SK-N-SH (cell line): ENCODE results near the gene SCN2A. TPM values are rescaled to one million over a fixed set of nuclear protein-coding genes. Genes with fewer than 3 reads are reported as not detected.

ENCODE experiments used
- CTCF ChIA-PET: fragments of 300-600, 350-600 bp; formaldehyde crosslinking; extraction: SDS; loops from one replicate; lab custom pipeline; 2021; lab: Yijun Ruan, JAX
- POLR2A ChIA-PET: fragments of 350-600 bp; sonication (Branson Sonifier 250); formaldehyde crosslinking; extraction: SDS; loops from one replicate; lab custom pipeline; 2020; ENCODE audit warnings: antibody characterized with exemption, inconsistent platforms; lab: Yijun Ruan, JAX
- DNase-seq: peaks from one replicate; pipeline ENCODE4 v3.0.0; 2012
- H2AFZ ChIP-seq: fragments of 200-600 bp; sonication (generic); 2 replicates; pipeline ENCODE4 v1.8.1; 2016; ENCODE audit warnings: antibody characterized with exemption, mild to moderate bottlenecking, low read depth
- H3F3A ChIP-seq: fragments of 200-600 bp; sonication (generic); replicated peaks from 2 replicates; pipeline ENCODE3; 2016; ENCODE audit warnings: antibody characterized with exemption, mild to moderate bottlenecking; ENCODE audit not compliant: insufficient read depth
- H3K27ac ChIP-seq, 2 experiments: fragments of 200-500 bp in 1 of 2; fragments of 200-600 bp in 1 of 2; sonication (Bioruptor generic) in 1 of 2; sonication (generic), shearing (Covaris generic) in 1 of 2; 2 replicates each; pipeline versions ENCODE4 v1.5.1 to v1.6.1; 2014 to 2016; ENCODE audit warnings: low read depth in 2 of 2, inconsistent platforms in 1 of 2, low read length in 1 of 2, mild to moderate bottlenecking in 1 of 2, mixed read lengths in 1 of 2
- H3K27me3 ChIP-seq: fragments of 200-600 bp; sonication (generic), shearing (Covaris generic); 2 replicates; pipeline ENCODE4 v1.6.1; 2016; ENCODE audit warnings: mixed run types; ENCODE audit not compliant: insufficient read depth
- H3K36me3 ChIP-seq, 2 experiments: fragments of 200-500 bp in 1 of 2; fragments of 200-600 bp in 1 of 2; sonication (Bioruptor generic) in 1 of 2; sonication (generic) in 1 of 2; replicated peaks in 1 of 2; 2 replicates each; pipeline versions ENCODE3 to v1.5.1; 2014 to 2016; ENCODE audit warnings: low read length in 1 of 2, mild to moderate bottlenecking in 1 of 2; ENCODE audit not compliant: insufficient read depth in 2 of 2, control insufficient read depth in 1 of 2
- H3K4me1 ChIP-seq, 2 experiments: fragments of 200-500 bp in 1 of 2; fragments of 200-600 bp in 1 of 2; sonication (Bioruptor generic) in 1 of 2; sonication (generic), shearing (Covaris generic) in 1 of 2; 2 replicates each; pipeline versions ENCODE4 v1.5.1 to v1.6.1; 2014 to 2016; ENCODE audit warnings: low read depth in 1 of 2, low read length in 1 of 2, mixed run types in 1 of 2; ENCODE audit not compliant: insufficient read depth in 2 of 2, control insufficient read depth in 1 of 2
- H3K4me2 ChIP-seq: fragments of 200-600 bp; sonication (generic), shearing (Covaris generic); 2 replicates; pipeline ENCODE4 v1.6.1; 2017; ENCODE audit warnings: mixed run types
- H3K4me3 ChIP-seq, 2 experiments: fragments of 200-500 bp in 1 of 2; fragments of 200-600 bp in 1 of 2; sonication (Bioruptor generic) in 1 of 2; sonication (generic), shearing (Covaris generic) in 1 of 2; 2 replicates each; pipeline versions ENCODE4 v1.5.1 to v1.8.1; 2014 to 2016; ENCODE audit warnings: low read depth in 2 of 2, inconsistent platforms in 1 of 2, low read length in 1 of 2, mild to moderate bottlenecking in 1 of 2, mixed read lengths in 1 of 2, moderate library complexity in 1 of 2
- H3K79me2 ChIP-seq: fragments of 200-600 bp; sonication (generic); 2 replicates; pipeline ENCODE4 v1.8.1; 2017; ENCODE audit warnings: mild to moderate bottlenecking; ENCODE audit not compliant: insufficient read depth
- H3K9ac ChIP-seq: fragments of 200-600 bp; sonication (generic); 2 replicates; pipeline ENCODE4 v1.6.1; 2017; ENCODE audit warnings: mixed run types
- H3K9me2 ChIP-seq: fragments of 200-600 bp; sonication (generic); 2 replicates; pipeline ENCODE4 v1.6.1; 2017; ENCODE audit warnings: mixed run types
- H3K9me3 ChIP-seq: fragments of 200-600 bp; sonication (generic); 2 replicates; pipeline ENCODE4 v1.6.1; 2017; ENCODE audit warnings: mixed run types, mild to moderate bottlenecking, moderate library complexity
- H4K20me1 ChIP-seq: fragments of 200-600 bp; sonication (generic); 2 replicates; pipeline ENCODE4 v1.6.1; 2017; ENCODE audit warnings: mild to moderate bottlenecking, mixed run types; ENCODE audit not compliant: insufficient read depth
- CHD2 ChIP-seq: fragments of 150-350 bp; IDR thresholded peaks from 2 replicates; pipeline ENCODE4 v1.6.1; 2018; ENCODE audit warnings: low read length; ENCODE audit not compliant: partially characterized antibody
- EZH2phosphoT487 ChIP-seq: fragments of 200-600 bp; sonication (generic); IDR thresholded peaks from 2 replicates; pipeline ENCODE4 v1.6.1; 2017; ENCODE audit warnings: low read depth, mixed run types, mild to moderate bottlenecking, antibody characterized with exemption, moderate library complexity, borderline replicate concordance
- FOSL2 ChIP-seq: IDR thresholded peaks from 2 replicates; pipeline ENCODE4 v1.4.0; 2012; ENCODE audit warnings: low read depth, mild to moderate bottlenecking, moderate library complexity, borderline replicate concordance
- GABPA ChIP-seq: IDR thresholded peaks from 2 replicates; pipeline ENCODE4 v1.4.0; 2012; ENCODE audit warnings: low read depth, mild to moderate bottlenecking
- GATA2 ChIP-seq: sonication (generic); formaldehyde crosslinking; IDR thresholded peaks from 2 replicates; pipeline ENCODE4 v1.5.0; 2020; ENCODE audit warnings: mild to moderate bottlenecking, missing genetic modification reagents
- JUND ChIP-seq: IDR thresholded peaks from 2 replicates; pipeline ENCODE4 v1.4.0; 2012
- NFIC ChIP-seq: IDR thresholded peaks from 2 replicates; pipeline ENCODE4 v1.4.0; 2012; ENCODE audit warnings: borderline replicate concordance
- NRF1 ChIP-seq: IDR thresholded peaks from 2 replicates; pipeline ENCODE4 v1.6.1; 2012; ENCODE audit warnings: low read depth, mild to moderate bottlenecking, low read length
- RXRA ChIP-seq: IDR thresholded peaks from 2 replicates; pipeline ENCODE4 v1.4.0; 2012; ENCODE audit warnings: low read depth, mild to moderate bottlenecking, borderline replicate concordance
- SMC3 ChIP-seq: IDR thresholded peaks from 2 replicates; pipeline ENCODE4 v1.6.1; 2012; ENCODE audit warnings: low read depth, low read length, improper control_type of control experiment
- TCF12 ChIP-seq: IDR thresholded peaks from 2 replicates; pipeline ENCODE4 v1.4.0; 2012
- TEAD4 ChIP-seq: IDR thresholded peaks from 2 replicates; pipeline ENCODE4 v1.4.0; 2012; ENCODE audit warnings: mild to moderate bottlenecking, borderline replicate concordance; ENCODE audit not compliant: insufficient read depth
- USF2 ChIP-seq: fragments of 150-350 bp; IDR thresholded peaks from 2 replicates; pipeline ENCODE4 v1.6.1; 2017; ENCODE audit warnings: antibody characterized with exemption, low read length, low read depth, borderline replicate concordance
- YY1 ChIP-seq: IDR thresholded peaks from 2 replicates; pipeline ENCODE4 v1.4.0; 2012; ENCODE audit warnings: low read depth, mild to moderate bottlenecking
- WGBS: methylation state at CpG from one replicate; pipeline ENCODE4 v1.1.6; 2017; ENCODE audit warnings: low lambda C conversion rate; 5-methylcytosine and 5-hydroxymethylcytosine counted together
- polyA plus RNA-seq, 3 experiments: library from polyadenylated mRNA; depleted of rRNA; stranded (reverse); fragments of >200 nt; gene quantifications; 2 replicates each; pipeline ENCODE4 v1.2.3, GENCODE V29; 2012
- TF ChIP-seq, protein P1 (sequence below): IDR thresholded peaks from 2 replicates; pipeline ENCODE4 v1.6.1; 2012; ENCODE audit warnings: mild to moderate bottlenecking, low read depth, low read length, moderate library complexity
- TF ChIP-seq, protein P2 (sequence below): IDR thresholded peaks from 2 replicates; pipeline ENCODE4 v1.4.0; 2012; ENCODE audit warnings: low read depth
- TF ChIP-seq, protein P3 (sequence below): fragments of 200-600 bp; sonication (generic); IDR thresholded peaks from 2 replicates; pipeline ENCODE4 v1.6.1; 2017; ENCODE audit warnings: antibody characterized with exemption, mild to moderate bottlenecking, moderate library complexity

Gene SCN2A
- polyA plus RNA-seq, 1 of the 3 experiments (the other 2 are of a cell fraction), result 5.1 TPM

- Histone ChIP-seq H2AFZ (no peak overlapping the region), H3K36me3 (no peaks in the 10 kb centered on the region), H3F3A (no peaks in the 10 kb centered on the region), H3K4me3 (no peak overlapping the region), H3K9me3 (no peaks in the 10 kb centered on the region), H3K79me2 (no peaks in the 10 kb centered on the region), H3K4me1 (peaks cover 0 to 3% of the 10 kb centered on the region in 2 experiments; a peak in 2 of 4 replicates), H3K9me2 (no peaks in the 10 kb centered on the region), H3K27ac (no peak overlapping the region), H3K27me3 (no peaks in the 10 kb centered on the region), H4K20me1 (no peaks in the 10 kb centered on the region), H3K4me2 (no peak overlapping the region), H3K9ac (no peak overlapping the region)
- CTCF ChIA-PET, result interaction anchor here (1.7 to 2.9 kb wide), 2 partner anchors 11 to 44 kb away, joined by 7 to 13 read pairs; partner anchors contain the start of gene SCN2A
- no peak for DNase-seq
- 93% methylated on average over 1 of the region's 1 CpG for WGBS
- POLR2A ChIA-PET, result no interaction called here
- TF ChIP-seq GATA2 (no peak), NRF1 (no peak), RXRA (no peak), USF2 (no peak), GABPA (no peak), TCF12 (no peak), SMC3 (no peak), FOSL2 (no peak)
- TF ChIP-seq, protein P1, sequence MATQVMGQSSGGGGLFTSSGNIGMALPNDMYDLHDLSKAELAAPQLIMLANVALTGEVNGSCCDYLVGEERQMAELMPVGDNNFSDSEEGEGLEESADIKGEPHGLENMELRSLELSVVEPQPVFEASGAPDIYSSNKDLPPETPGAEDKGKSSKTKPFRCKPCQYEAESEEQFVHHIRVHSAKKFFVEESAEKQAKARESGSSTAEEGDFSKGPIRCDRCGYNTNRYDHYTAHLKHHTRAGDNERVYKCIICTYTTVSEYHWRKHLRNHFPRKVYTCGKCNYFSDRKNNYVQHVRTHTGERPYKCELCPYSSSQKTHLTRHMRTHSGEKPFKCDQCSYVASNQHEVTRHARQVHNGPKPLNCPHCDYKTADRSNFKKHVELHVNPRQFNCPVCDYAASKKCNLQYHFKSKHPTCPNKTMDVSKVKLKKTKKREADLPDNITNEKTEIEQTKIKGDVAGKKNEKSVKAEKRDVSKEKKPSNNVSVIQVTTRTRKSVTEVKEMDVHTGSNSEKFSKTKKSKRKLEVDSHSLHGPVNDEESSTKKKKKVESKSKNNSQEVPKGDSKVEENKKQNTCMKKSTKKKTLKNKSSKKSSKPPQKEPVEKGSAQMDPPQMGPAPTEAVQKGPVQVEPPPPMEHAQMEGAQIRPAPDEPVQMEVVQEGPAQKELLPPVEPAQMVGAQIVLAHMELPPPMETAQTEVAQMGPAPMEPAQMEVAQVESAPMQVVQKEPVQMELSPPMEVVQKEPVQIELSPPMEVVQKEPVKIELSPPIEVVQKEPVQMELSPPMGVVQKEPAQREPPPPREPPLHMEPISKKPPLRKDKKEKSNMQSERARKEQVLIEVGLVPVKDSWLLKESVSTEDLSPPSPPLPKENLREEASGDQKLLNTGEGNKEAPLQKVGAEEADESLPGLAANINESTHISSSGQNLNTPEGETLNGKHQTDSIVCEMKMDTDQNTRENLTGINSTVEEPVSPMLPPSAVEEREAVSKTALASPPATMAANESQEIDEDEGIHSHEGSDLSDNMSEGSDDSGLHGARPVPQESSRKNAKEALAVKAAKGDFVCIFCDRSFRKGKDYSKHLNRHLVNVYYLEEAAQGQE, result no peak
Observed at GRCh38 chr2:165283342-165283741, 44.1 kb downstream of the SCN2A start.

DNA sequence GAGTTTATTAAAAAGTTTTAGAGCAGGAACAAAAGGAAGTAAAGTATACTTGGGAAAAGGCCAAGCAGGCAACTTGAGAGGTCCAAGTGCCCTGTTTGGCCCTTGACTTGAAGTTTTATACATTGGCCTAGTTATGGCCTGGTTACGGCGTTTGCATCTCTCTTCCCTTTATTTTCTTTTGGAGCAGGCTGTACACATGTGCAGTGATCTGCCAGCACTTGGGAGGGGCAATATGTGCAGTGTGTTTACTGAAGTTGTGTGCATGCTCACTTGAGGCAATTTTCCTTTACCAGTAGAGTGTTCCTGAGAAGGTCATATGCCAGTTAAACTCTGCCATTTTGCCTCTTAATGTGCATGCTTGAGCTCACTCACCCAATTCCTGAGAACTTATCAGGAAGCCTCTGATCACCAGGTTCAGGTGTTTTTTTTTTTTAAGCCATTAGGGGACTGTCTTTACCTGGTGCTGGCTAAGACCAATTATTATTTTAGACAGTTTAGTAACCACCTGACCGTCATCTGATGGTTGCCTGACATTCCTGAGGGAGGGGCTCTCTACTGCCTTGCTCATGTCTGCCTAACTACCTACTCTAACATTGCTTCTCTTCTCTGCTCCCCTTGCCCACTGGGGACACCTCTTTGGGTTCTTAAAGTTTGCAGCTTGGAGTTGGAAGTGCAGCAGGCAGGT, 48.0 kb downstream of the SCN2A start:
- H3K27me3 ChIP-seq, result no peaks in the 10 kb centered on the region
- H3K36me3 ChIP-seq, result no peaks in the 10 kb centered on the region
- ChIA-PET POLR2A (no interaction called here), CTCF (interaction anchor here (0.6 to 1.4 kb wide), 4 partner anchors 10 to 272 kb away, joined by 3 read pairs; partner anchors contain the start of gene SCN2A)
- H3K4me2 ChIP-seq, result no peak overlapping the region
- no peak overlapping the region for H3K9ac ChIP-seq
- DNase-seq, result no peak
- peaks cover 0 to 3% of the 10 kb centered on the region in 2 experiments; a peak in 2 of 4 replicates for H3K4me1 ChIP-seq
- H3K27ac ChIP-seq, result no peak overlapping the region
- no peak overlapping the region for H3K4me3 ChIP-seq
- TF ChIP-seq GATA2 (no peak), TEAD4 (no peak), YY1 (no peak), CHD2 (no peak), EZH2phosphoT487 (no peak), USF2 (no peak), NFIC (no peak), JUND (no peak), FOSL2 (no peak), RXRA (no peak), NRF1 (no peak)
- TF ChIP-seq, protein P2, sequence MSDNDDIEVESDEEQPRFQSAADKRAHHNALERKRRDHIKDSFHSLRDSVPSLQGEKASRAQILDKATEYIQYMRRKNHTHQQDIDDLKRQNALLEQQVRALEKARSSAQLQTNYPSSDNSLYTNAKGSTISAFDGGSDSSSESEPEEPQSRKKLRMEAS, result no peak
- TF ChIP-seq, protein P3, sequence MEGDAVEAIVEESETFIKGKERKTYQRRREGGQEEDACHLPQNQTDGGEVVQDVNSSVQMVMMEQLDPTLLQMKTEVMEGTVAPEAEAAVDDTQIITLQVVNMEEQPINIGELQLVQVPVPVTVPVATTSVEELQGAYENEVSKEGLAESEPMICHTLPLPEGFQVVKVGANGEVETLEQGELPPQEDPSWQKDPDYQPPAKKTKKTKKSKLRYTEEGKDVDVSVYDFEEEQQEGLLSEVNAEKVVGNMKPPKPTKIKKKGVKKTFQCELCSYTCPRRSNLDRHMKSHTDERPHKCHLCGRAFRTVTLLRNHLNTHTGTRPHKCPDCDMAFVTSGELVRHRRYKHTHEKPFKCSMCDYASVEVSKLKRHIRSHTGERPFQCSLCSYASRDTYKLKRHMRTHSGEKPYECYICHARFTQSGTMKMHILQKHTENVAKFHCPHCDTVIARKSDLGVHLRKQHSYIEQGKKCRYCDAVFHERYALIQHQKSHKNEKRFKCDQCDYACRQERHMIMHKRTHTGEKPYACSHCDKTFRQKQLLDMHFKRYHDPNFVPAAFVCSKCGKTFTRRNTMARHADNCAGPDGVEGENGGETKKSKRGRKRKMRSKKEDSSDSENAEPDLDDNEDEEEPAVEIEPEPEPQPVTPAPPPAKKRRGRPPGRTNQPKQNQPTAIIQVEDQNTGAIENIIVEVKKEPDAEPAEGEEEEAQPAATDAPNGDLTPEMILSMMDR, result no peak
- peaks cover 4% of the 10 kb centered on the region for H3F3A ChIP-seq
- H2AFZ ChIP-seq, result no peak overlapping the region
- no peaks in the 10 kb centered on the region for H3K9me2 ChIP-seq
- H3K9me3 ChIP-seq, result no peaks in the 10 kb centered on the region
- H3K79me2 ChIP-seq, result no peaks in the 10 kb centered on the region
- 83% methylated on average over 3 of the region's 3 CpGs for WGBS
- H4K20me1 ChIP-seq, result no peaks in the 10 kb centered on the region
